GM23248 (cell line): ENCODE data around the gene TSN. TPM values are rescaled to one million over a fixed set of nuclear protein-coding genes. Genes with fewer than 3 reads are reported as not detected.

Experiments used
- DNase-seq: peaks from one replicate; pipeline ENCODE4 v3.0.0-alpha.2; 2015
- H2AFZ ChIP-seq: fragments of 200-600 bp; sonication (generic); 2 replicates; pipeline ENCODE4 v1.6.1; 2016; ENCODE audit warnings: antibody characterized with exemption
- H3F3A ChIP-seq: fragments of 200-600 bp; sonication (generic); 2 replicates; pipeline ENCODE4 v1.6.1; 2016; ENCODE audit warnings: mild to moderate bottlenecking, antibody characterized with exemption, mixed run types; ENCODE audit not compliant: insufficient read depth
- H3K27ac ChIP-seq: fragments of 200-600 bp; sonication (generic); 2 replicates; pipeline ENCODE4 v1.5.1; 2016; ENCODE audit warnings: mild to moderate bottlenecking
- H3K27me3 ChIP-seq: fragments of 200-600 bp; sonication (generic); replicated peaks from 2 replicates; pipeline ENCODE4 v1.6.1; 2016; ENCODE audit warnings: mild to moderate bottlenecking; ENCODE audit not compliant: insufficient read depth
- H3K36me3 ChIP-seq: fragments of 200-600 bp; sonication (generic); 2 replicates; pipeline ENCODE4 v1.6.1; 2016; ENCODE audit warnings: low read depth, mild to moderate bottlenecking
- H3K4me1 ChIP-seq: fragments of 200-600 bp; sonication (generic); 2 replicates; pipeline ENCODE4 v1.6.1; 2016; ENCODE audit warnings: mild to moderate bottlenecking; ENCODE audit not compliant: insufficient read depth
- H3K4me2 ChIP-seq: fragments of 200-600 bp; sonication (generic); one replicate; pipeline ENCODE4 v1.6.1; 2016; ENCODE audit warnings: mild to moderate bottlenecking; ENCODE audit not compliant: unreplicated experiment
- H3K4me3 ChIP-seq: fragments of 200-600 bp; sonication (generic); 2 replicates; pipeline ENCODE4 v1.5.1; 2016; ENCODE audit warnings: mild to moderate bottlenecking
- H3K79me2 ChIP-seq: fragments of 200-600 bp; sonication (generic); 2 replicates; pipeline ENCODE4 v1.6.1; 2016; ENCODE audit warnings: mild to moderate bottlenecking; ENCODE audit not compliant: insufficient read depth
- H3K9ac ChIP-seq: fragments of 200-600 bp; sonication (generic); 2 replicates; pipeline ENCODE4 v1.6.1; 2016; ENCODE audit warnings: mild to moderate bottlenecking
- H3K9me2 ChIP-seq: fragments of 200-600 bp; sonication (generic); 2 replicates; pipeline ENCODE4 v1.6.1; 2016; ENCODE audit warnings: mixed run types, mild to moderate bottlenecking, moderate library complexity; ENCODE audit not compliant: insufficient read depth
- H3K9me3 ChIP-seq: fragments of 200-600 bp; sonication (generic); one replicate; pipeline ENCODE4 v1.6.1; 2017; ENCODE audit warnings: low read depth
- H4K20me1 ChIP-seq: fragments of 200-600 bp; sonication (generic); 2 replicates; pipeline ENCODE4 v1.6.0; 2016; ENCODE audit not compliant: insufficient read depth
- EZH2 ChIP-seq: fragments of 200-600 bp; sonication (generic); IDR thresholded peaks from 2 replicates; pipeline ENCODE4 v1.6.1; 2018; ENCODE audit warnings: antibody characterized with exemption, mild to moderate bottlenecking; ENCODE audit not compliant: insufficient read depth, poor library complexity, severe bottlenecking
- EZH2phosphoT487 ChIP-seq: fragments of 200-600 bp; sonication (generic); IDR thresholded peaks from 2 replicates; pipeline ENCODE4 v1.6.1; 2018; ENCODE audit warnings: antibody characterized with exemption, moderate library complexity, mild to moderate bottlenecking, low read depth; ENCODE audit not compliant: insufficient read depth
- WGBS, 2 experiments: methylation state at CpG; one replicate each; pipeline ENCODE4 v1.1.6; 2015 to 2017; ENCODE audit warnings: low lambda C conversion rate in 2 of 2, low coverage in 1 of 2; ENCODE audit errors: missing lambda C conversion rate in 2 of 2; 5-methylcytosine and 5-hydroxymethylcytosine counted together
- in situ Hi-C: fragments of 300-500 bp; cut with MboI; formaldehyde crosslinking; loops from 2 replicates; pipeline ENCODE4 v1.15.0; 2020
- polyA plus RNA-seq: library from polyadenylated mRNA; unstranded; fragments of >200 nt; fragmentation: Nextera tagmentation; extraction: Ambion mirVana; gene quantifications from 2 replicates; pipeline ENCODE4 v1.2.1, GENCODE V29; 2016
- total RNA-seq: library from RNA; depleted of rRNA; stranded (reverse); fragments of >200 nt; shearing (Covaris generic); gene quantifications from 2 replicates; pipeline ENCODE4 v1.2.3, GENCODE V29; 2014; rRNA removed

Gene TSN
- total RNA-seq (65.7 and 79.0 TPM in 2 replicates), polyA plus RNA-seq (74.6 and 78.9 TPM in 2 replicates)

GRCh38 chr2:121755237-121756111 lies at the start of gene TSN:
Gene TSN, plus strand, starts transcription at chr2:121755651. Its CDS starts 129 bp downstream, at chr2:121755780.
- in situ Hi-C loops = no loop called here
- H3K9me3 ChIP-seq = no peaks in the 10 kb centered on the region
- H4K20me1 ChIP-seq = 0 out of 2 replicates have a peak, but pooled peaks cover 5% of the 10 kb centered on the region
- H3K36me3 ChIP-seq = peaks cover 12% of the 10 kb centered on the region
- H3K9ac ChIP-seq = peak within 1 kb of the TSS; percentile 93
- H2AFZ ChIP-seq = peak within 1 kb of the TSS; percentile 92
- peak; percentile 100 for DNase-seq
- H3K79me2 ChIP-seq = peaks cover 54% of the 10 kb centered on the region
- no peaks in the 10 kb centered on the region for H3K27me3 ChIP-seq
- H3K4me1 ChIP-seq = peaks cover 15% of the 10 kb centered on the region
- no peaks in the 10 kb centered on the region; the same call in 1 of the 2 replicates for H3F3A ChIP-seq
- peak within 1 kb of the TSS; percentile 70 for H3K27ac ChIP-seq
- H3K9me2 ChIP-seq = no peaks in the 10 kb centered on the region
- WGBS, 2 experiments = 0 to 1% methylated on average over 53 to 67 of the region's 67 CpGs
- H3K4me3 ChIP-seq = peak within 1 kb of the TSS; percentile 94
- peak within 1 kb of the TSS; percentile 89 for H3K4me2 ChIP-seq
- no peak for TF ChIP-seq EZH2phosphoT487
- TF ChIP-seq EZH2 = no peak

- H3K4me2 ChIP-seq = no peak overlapping the region
- no peak for DNase-seq
- H3K27me3 ChIP-seq = no peaks in the 10 kb centered on the region
- H4K20me1 ChIP-seq = no peaks in the 10 kb centered on the region
- no peaks in the 10 kb centered on the region for H3K36me3 ChIP-seq
- H3K27ac ChIP-seq = no peak overlapping the region
- no peak overlapping the region for H2AFZ ChIP-seq
- in situ Hi-C loops = loop anchor here (25.0 kb wide), 3 partner anchors 169 to 619 kb away; partner anchors contain the start of gene RNU4ATAC
- 92 to 93% methylated on average over 4 of the region's 4 CpGs for WGBS, 2 experiments
- no peaks in the 10 kb centered on the region for H3K9me3 ChIP-seq
- no peak overlapping the region for H3K4me3 ChIP-seq
- H3K79me2 ChIP-seq = no peaks in the 10 kb centered on the region
- no peaks in the 10 kb centered on the region for H3K9me2 ChIP-seq
- H3F3A ChIP-seq = 0 out of 2 replicates have a peak, but pooled peaks cover 4% of the 10 kb centered on the region
- no peak overlapping the region for H3K9ac ChIP-seq
- H3K4me1 ChIP-seq = peaks cover 13% of the 10 kb centered on the region
- TF ChIP-seq EZH2 (no peak), EZH2phosphoT487 (no peak)
These were observed 49.5 kb upstream of the TSN start for GRCh38 chr2:121705958-121706357.

DNA sequence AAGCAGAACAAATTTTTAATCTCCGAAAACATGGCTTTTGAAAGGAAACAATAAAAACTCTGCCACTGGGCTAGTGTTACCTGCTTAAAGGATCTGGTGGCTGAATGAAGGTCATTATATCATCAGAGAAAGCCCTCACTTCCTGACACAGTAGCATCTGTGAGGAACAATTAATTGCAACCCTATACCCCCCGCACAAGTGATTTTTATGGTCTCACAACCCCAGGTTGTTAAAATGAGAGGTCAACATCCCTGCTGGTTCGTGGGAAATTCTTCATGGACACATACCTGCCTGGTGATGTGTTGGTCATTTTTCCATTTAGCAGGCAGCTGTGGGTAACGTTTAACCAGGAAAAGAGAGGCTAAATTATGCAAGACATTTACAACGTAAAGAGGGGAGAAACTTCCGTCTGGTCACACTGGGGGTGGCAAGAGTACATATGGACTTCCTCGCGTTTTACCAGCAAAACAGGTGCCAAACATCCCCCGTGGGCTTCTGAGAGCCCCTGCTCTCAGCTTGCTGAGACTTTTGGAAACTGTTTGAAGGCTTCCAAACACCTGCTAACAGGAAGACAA lies 48.0 kb upstream of the TSN start:
- Histone ChIP-seq H3K9me2 (no peaks in the 10 kb centered on the region), H3K27ac (no peak overlapping the region), H3K9me3 (no peaks in the 10 kb centered on the region), H3K4me2 (no peak overlapping the region), H3K79me2 (no peaks in the 10 kb centered on the region), H3K27me3 (no peaks in the 10 kb centered on the region), H3K4me1 (peaks cover 19% of the 10 kb centered on the region), H3K36me3 (no peaks in the 10 kb centered on the region), H4K20me1 (no peaks in the 10 kb centered on the region), H3K4me3 (no peak overlapping the region), H2AFZ (no peak overlapping the region), H3F3A (0 out of 2 replicates have a peak, but pooled peaks cover 9% of the 10 kb centered on the region), H3K9ac (no peak overlapping the region)
- no peak for DNase-seq
- no peak for TF ChIP-seq EZH2
- no peak for TF ChIP-seq EZH2phosphoT487
- WGBS, 2 experiments = 54 to 55% methylated on average over 9 of the region's 9 CpGs
- in situ Hi-C loops = loop anchor here (25.0 kb wide), 3 partner anchors 170 to 620 kb away; partner anchors contain the start of gene RNU4ATAC

GRCh38 chr2:121707920-121708361 lies 47.5 kb upstream of the TSN start:
- no peak overlapping the region for H2AFZ ChIP-seq
- H3K9me2 ChIP-seq = no peaks in the 10 kb centered on the region
- H3K27me3 ChIP-seq = no peaks in the 10 kb centered on the region
- no peaks in the 10 kb centered on the region for H3K36me3 ChIP-seq
- H3K4me2 ChIP-seq = no peak overlapping the region
- H4K20me1 ChIP-seq = no peaks in the 10 kb centered on the region
- peaks cover 19% of the 10 kb centered on the region for H3K4me1 ChIP-seq
- H3K27ac ChIP-seq = no peak overlapping the region
- TF ChIP-seq EZH2 = no peak
- TF ChIP-seq EZH2phosphoT487 = no peak
- in situ Hi-C loops = loop anchor here (25.0 kb wide), 3 partner anchors 171 to 621 kb away; partner anchors contain the start of gene RNU4ATAC
- H3K4me3 ChIP-seq = no peak overlapping the region
- no peak for DNase-seq
- WGBS, 2 experiments = 79 to 80% methylated on average over 5 of the region's 5 CpGs
- H3K9ac ChIP-seq = no peak overlapping the region
- H3F3A ChIP-seq = 0 out of 2 replicates have a peak, but pooled peaks cover 9% of the 10 kb centered on the region
- no peaks in the 10 kb centered on the region for H3K9me3 ChIP-seq
- H3K79me2 ChIP-seq = no peaks in the 10 kb centered on the region
